Endometrium (tissue), 2 donors: ENCODE measurements around the gene PHF14.
"Not testable (repeated sequence)": the region's sequence is repeated elsewhere in the genome, so short reads cannot be mapped to it uniquely, and the experiment has no call there.

Experiments used
- FAIRE-seq: peaks from 2 replicates; lab custom pipeline; 2012; peaks lifted over from hg19 to GRCh38; lab: Jason Lieb, UNC
- donor health status: control.
- donor health status: control.

The PHF14 gene

DNA sequence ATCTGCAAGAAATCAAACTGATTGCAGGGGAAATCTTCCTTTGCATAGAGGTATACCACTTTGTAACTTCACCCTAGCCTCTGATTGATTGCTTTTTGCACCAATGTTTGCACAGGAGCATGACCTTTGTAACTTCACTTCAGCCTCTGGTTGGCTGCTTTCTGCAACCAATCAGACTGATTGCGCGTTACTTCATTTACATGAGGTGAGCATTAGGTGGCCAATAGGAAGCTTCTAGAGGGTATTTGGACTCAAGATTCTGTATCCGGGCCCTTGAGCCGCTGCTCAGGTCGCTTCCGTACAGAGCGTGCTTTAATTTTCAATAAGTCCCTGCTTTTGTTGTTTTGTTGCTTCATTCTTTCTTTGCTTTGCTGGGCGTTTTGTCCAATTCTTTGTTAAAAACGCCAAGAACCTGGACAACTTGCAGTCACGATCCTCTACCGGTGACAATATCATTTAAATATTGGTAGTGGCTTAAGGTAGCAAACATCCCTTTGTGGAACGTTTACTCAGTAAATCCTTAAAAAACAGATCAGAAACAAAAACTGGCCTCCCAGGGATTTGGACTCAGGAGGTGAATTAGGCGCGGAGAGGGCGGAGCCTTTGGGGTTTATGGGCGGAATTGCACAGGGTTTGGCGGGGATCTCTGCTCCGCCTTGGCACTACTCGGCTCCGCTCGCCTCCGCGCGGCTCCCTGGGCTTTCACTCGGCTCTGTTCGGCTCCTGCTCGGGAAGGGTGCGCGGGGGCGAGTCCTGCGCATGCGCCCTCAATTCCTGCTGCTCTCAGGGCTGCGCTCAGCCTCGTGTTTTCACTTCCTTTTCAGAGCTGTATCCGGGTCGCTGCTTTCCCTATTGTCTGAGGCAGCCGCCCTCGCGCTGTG lies at the start of gene PHF14:
Gene PHF14 (plus strand): TSS at position 812 of the 881 bp plus-strand sequence. CDS start 452 bp downstream, outside the sequence.
- FAIRE-seq, result peak; percentile 94

GRCh38 chr7:10924370-10924769 lies 49.3 kb upstream of the PHF14 start:
- no peak for FAIRE-seq

DNA sequence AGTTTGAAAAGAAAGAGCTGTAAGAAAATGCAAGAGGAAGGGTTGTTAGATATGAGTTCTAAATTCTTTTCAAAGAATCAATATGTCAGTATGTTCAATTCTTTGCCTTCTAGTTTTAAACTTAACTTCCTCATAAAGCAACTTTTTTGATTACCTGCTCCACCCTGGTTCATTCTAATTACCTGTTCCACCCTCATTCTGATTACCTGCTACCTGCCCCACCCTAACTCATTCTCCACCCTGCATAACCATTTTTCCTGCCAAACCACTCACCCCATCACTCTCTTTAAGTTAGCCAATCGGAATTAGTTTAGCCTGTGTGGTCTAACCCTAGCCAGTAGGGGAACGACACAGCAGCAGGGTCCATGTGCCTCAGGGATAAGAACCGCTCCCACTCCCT lies 45.5 kb upstream of the PHF14 start:
- FAIRE-seq, result not testable (repeated sequence)

DNA sequence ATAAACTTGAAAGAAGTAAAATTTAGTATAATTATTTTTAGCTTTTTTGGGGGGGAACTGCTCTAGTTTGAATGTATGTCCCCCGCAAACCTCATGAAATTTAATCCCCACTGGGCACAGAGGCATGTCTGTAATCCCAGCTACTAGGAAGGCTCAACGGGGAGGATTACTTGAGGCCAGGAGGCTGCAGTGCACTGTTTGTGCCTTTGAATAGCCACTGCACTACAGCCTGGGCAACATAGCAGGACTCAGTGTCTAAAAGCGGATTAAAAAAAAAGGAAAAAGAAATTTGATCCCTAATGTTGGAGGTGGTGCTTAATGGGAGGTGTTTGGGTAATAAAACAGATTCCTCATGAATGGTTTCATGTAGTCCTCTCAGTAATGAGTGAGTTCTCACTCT lies 43.1 kb upstream of the PHF14 start:
- FAIRE-seq, result no peak

DNA sequence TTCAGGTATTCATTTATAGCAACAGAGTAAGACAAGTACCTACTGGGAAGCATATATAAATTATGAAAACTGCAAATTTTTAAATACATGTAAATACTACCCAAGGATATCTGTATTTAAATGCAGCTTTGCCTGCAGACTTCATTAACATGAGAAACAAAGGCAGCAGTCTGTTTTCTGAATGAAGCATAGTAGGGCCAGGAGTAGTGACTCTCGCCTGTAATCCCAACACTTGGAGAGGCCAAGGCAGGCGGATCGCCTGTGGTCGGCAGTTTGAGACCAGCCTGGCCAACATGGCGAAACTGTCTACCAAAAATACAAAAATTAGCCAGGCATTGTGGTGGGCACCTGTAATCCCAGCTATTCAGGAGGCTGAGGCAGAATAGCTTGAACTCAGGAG lies 42.5 kb upstream of the PHF14 start:
- no peak for FAIRE-seq

GRCh38 chr7:10934292-10934691 lies 39.4 kb upstream of the PHF14 start:
- FAIRE-seq, result peak; percentile 94

- FAIRE-seq, result no peak
Observed at GRCh38 chr7:10939237-10939910, 34.3 kb upstream of the PHF14 start.

GRCh38 chr7:10939911-10940703 lies 33.6 kb upstream of the PHF14 start:
- FAIRE-seq, result no peak

DNA sequence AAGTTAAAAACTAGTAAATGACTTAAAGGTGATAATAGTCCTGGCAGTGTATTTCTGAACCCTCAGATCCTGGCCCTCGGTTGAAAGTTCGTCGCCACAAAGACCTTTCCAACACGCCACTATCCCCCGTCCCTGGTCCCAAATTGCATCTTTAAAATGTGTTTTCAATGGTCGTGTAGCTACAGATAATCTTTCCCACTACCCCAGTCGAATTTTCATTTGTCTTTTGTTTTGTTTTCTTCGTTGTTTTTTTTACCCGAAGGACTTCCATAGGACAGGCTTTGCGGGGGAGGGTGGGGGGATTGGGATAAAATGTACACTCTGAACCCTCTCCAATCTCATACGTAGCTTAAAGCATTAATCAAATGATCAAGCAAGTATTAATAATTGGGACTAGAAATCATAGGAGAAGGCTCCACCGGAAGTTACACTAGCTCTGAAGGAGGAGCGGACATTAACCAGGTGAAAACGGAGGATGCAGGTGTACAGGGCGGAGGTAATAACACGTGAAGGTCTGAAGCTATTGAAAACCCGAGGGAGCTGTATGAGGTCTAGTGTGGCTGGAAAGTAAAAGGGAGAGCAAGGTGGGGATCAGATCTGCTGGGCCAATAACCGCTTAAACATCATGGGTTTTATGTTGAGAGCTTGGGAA lies 32.8 kb upstream of the PHF14 start:
- no peak for FAIRE-seq

DNA sequence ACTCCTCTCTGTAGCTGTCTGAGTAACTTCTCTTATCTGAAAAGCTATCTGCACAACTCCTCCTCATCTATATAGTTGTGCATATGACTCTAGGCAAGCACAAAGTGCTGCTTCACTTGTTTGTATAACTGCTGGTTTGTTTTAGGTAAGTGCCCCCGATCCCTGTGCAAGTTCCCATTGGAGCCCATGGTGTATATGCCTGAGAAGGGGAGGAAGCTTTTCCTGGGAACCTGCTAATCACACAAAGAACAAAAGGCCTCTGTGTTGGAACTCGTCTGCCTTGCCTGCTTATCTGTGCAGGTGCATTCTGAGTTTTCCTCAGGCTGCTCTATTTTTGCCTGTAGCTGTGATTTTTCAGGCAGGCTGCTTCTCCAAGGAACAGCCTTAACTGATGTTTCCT lies 23.2 kb upstream of the PHF14 start:
- FAIRE-seq, result no peak

- not testable (repeated sequence) for FAIRE-seq
Observed at GRCh38 chr7:10950974-10951578, 22.6 kb upstream of the PHF14 start.

GRCh38 chr7:10952588-10952987 lies 21.1 kb upstream of the PHF14 start:
- no peak for FAIRE-seq

GRCh38 chr7:10953078-10953750 lies 20.5 kb upstream of the PHF14 start:
- not testable (repeated sequence) for FAIRE-seq

DNA sequence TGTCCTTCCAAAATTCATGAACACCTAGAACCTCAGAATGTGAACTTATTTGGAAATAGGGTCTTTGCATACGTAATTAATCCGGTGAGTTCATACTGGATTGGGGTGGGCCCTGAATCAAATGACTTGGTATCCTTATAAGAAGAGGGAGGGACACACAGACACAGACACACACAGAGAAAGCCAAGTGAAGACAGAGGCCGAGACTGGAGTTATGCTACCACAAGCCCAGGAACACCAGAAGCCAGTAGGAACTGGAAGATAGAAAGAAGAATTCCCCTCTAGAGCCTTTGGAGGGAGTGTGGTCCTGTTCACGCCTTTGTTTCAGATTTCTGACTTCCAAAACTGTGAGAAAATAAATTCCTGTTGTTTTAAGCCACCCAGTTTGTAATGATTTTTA lies 17.1 kb upstream of the PHF14 start:
- no peak for FAIRE-seq

- FAIRE-seq, result not testable (repeated sequence)
Observed at GRCh38 chr7:10960242-10960641, 13.4 kb upstream of the PHF14 start.

- FAIRE-seq, result not testable (repeated sequence)
Observed at GRCh38 chr7:10965016-10965415, 8.7 kb upstream of the PHF14 start.

DNA sequence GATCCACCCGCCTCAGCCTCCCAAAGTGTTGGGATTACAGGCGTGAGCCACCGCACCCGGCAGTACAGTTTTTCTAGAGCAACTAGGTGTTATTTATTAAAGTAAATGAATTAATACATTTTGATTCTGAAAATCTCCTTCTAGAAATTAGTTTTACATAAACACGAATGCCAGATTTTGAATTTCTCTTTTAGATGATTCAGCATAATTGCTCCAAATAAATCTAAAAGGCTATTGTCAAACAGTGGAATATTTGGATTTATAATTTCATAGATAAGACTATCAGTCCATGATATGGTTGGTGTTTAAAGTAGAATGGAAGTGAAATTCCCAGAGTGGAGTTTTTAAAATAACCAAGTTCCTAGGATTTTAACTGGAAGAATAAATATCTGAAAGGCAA lies 1.5 kb upstream of the PHF14 start:
- no peak for FAIRE-seq

GRCh38 chr7:10973942-10974911 lies 555 bp downstream of the PHF14 start:
- no peak for FAIRE-seq

DNA sequence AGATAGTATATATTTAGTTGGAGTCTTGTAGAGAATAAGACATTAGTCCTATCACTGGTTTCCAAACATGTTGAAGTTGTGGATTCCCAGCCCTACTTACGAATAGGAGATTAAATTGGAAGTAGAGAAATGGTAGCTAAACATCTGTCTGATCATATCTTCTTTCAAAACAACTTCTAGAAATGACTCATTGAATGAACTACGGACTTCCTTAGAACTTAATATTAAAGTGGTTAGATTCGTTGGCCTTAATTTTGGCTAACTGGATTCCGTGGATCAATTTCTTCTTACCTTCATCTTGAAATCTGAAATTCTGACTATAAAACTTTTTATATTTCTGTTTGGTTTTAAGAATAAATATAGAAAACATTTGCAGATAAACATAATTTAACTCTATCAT lies 3.4 kb downstream of the PHF14 start:
- no peak for FAIRE-seq

GRCh38 chr7:10981317-10981716 lies 7.6 kb downstream of the PHF14 start:
- no peak for FAIRE-seq
